Suppressor macrophage treated with lipopolysaccharide for 1 hour (primary cell): Measurements from ENCODE around the gene DNAJC15.
"Not testable (repeated sequence)": the region's sequence is repeated elsewhere in the genome, so short reads cannot be mapped to it uniquely, and the experiment has no call there.

Experiments
- DNase-seq, 3 donors: peaks; one replicate each; pipeline ENCODE4 v3.0.0-alpha.2; 2020 to 2022

DNAJC15 gene

GRCh38 chr13:43046259-43046658, 22.9 kb downstream of the DNAJC15 start:
- DNase-seq = no peak

- DNase-seq = peak; percentile 38 to 77 (median 48)
These were observed 31.7 kb downstream of the DNAJC15 start for GRCh38 chr13:43054803-43055802.

- DNase-seq = no peak
These were observed 34.4 kb downstream of the DNAJC15 start for GRCh38 chr13:43057653-43058317.

- peak; percentile 28 to 60 (median 44) for DNase-seq
These were observed 34.9 kb downstream of the DNAJC15 start for GRCh38 chr13:43058318-43058674.

GRCh38 chr13:43058831-43059230, 35.4 kb downstream of the DNAJC15 start:
- no peak for DNase-seq

- DNase-seq = not testable (repeated sequence)
These were observed 36.4 kb downstream of the DNAJC15 start for GRCh38 chr13:43059779-43060178.

GRCh38 chr13:43060806-43061205, 37.4 kb downstream of the DNAJC15 start:
- not testable (repeated sequence) for DNase-seq

- DNase-seq = no peak
These were observed 38.3 kb downstream of the DNAJC15 start for GRCh38 chr13:43061496-43062280.

- DNase-seq = no peak
These were observed 48.4 kb downstream of the DNAJC15 start for GRCh38 chr13:43071824-43072223.

- DNase-seq = peak in 2 of 3 donors; percentile 39 to 50
These were observed 49.0 kb downstream of the DNAJC15 start for GRCh38 chr13:43072394-43072793.

- no peak for DNase-seq
These were observed 51.6 kb downstream of the DNAJC15 start for GRCh38 chr13:43074824-43075510.

GRCh38 chr13:43075511-43075902, 52.1 kb downstream of the DNAJC15 start:
- not testable (repeated sequence) for DNase-seq

GRCh38 chr13:43077046-43077445, 53.7 kb downstream of the DNAJC15 start:
- DNase-seq = no peak

GRCh38 chr13:43077461-43077860, 54.1 kb downstream of the DNAJC15 start:
- no peak for DNase-seq

- DNase-seq = no peak
These were observed 54.5 kb downstream of the DNAJC15 start for GRCh38 chr13:43077906-43078305.

GRCh38 chr13:43078399-43078798, 55.0 kb downstream of the DNAJC15 start:
- no peak for DNase-seq

- DNase-seq = no peak
These were observed 56.1 kb downstream of the DNAJC15 start for GRCh38 chr13:43079392-43079931.

GRCh38 chr13:43080199-43080598, 56.8 kb downstream of the DNAJC15 start:
- no peak for DNase-seq

- DNase-seq = peak; percentile 29 to 48 (median 35)
These were observed 58.5 kb downstream of the DNAJC15 start for GRCh38 chr13:43081866-43082265.

GRCh38 chr13:43083750-43084149, 60.4 kb downstream of the DNAJC15 start:
- DNase-seq = no peak

GRCh38 chr13:43085545-43085944, 62.2 kb downstream of the DNAJC15 start:
- peak; percentile 34 to 66 (median 49) for DNase-seq

- no peak for DNase-seq
These were observed 62.8 kb downstream of the DNAJC15 start for GRCh38 chr13:43086181-43086580.
